ENCODE data around the gene WBP2NL.

Gene WBP2NL

DNA sequence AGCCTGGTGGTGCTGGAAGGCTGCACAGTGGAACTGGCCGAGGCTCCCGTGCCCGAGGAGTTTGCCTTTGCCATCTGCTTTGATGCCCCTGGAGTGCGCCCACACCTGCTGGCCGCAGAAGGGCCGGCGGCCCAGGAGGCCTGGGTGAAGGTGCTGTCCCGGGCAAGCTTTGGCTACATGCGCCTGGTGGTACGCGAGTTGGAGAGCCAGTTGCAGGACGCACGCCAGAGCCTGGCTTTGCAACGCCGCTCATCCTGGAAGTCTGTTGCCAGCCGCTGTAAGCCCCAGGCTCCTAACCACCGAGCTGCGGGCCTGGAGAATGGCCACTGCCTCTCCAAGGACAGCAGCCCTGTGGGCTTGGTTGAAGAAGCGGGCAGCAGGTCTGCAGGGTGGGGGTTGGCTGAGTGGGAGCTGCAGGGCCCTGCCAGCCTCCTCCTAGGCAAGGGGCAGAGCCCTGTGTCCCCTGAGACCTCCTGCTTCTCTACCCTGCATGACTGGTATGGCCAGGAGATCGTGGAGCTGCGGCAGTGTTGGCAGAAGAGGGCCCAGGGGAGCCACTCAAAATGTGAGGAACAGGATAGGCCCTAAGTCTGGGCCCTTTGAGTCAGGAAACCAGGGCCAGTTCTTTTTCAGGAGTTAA lies 79.0 kb downstream of the WBP2NL start:
- H3K36me3 ChIP-seq (replicated peaks; ENCODE audit: low read depth, low read length), result peaks cover 5% of the 10 kb centered on the region
- no peak overlapping the region for H3K4me3 ChIP-seq (ENCODE audit: low read length)
- no peaks in the 10 kb centered on the region for H3K27me3 ChIP-seq (ENCODE audit: low read depth, low read length)
- H3K9me3 ChIP-seq (ENCODE audit: insufficient read depth, low read length), result no peaks in the 10 kb centered on the region
- TF ChIP-seq, protein P1, sequence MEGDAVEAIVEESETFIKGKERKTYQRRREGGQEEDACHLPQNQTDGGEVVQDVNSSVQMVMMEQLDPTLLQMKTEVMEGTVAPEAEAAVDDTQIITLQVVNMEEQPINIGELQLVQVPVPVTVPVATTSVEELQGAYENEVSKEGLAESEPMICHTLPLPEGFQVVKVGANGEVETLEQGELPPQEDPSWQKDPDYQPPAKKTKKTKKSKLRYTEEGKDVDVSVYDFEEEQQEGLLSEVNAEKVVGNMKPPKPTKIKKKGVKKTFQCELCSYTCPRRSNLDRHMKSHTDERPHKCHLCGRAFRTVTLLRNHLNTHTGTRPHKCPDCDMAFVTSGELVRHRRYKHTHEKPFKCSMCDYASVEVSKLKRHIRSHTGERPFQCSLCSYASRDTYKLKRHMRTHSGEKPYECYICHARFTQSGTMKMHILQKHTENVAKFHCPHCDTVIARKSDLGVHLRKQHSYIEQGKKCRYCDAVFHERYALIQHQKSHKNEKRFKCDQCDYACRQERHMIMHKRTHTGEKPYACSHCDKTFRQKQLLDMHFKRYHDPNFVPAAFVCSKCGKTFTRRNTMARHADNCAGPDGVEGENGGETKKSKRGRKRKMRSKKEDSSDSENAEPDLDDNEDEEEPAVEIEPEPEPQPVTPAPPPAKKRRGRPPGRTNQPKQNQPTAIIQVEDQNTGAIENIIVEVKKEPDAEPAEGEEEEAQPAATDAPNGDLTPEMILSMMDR (IDR thresholded peaks at IDR 0.05; ENCODE audit: low read depth, low read length), result no peak
- no peak for TF ChIP-seq EZH2phosphoT487 (IDR thresholded peaks at IDR 0.05; ENCODE audit: low read depth)
- H3K9ac ChIP-seq (ENCODE audit: low read length), result no peak overlapping the region
- no peak overlapping the region for H2AFZ ChIP-seq (ENCODE audit: low read depth, low read length)
- peaks cover 17% of the 10 kb centered on the region for H3K4me1 ChIP-seq (ENCODE audit: low read length)
- H3K4me2 ChIP-seq (ENCODE audit: low read length), result no peak overlapping the region
- no peak overlapping the region for H3K27ac ChIP-seq (ENCODE audit: low read length)
- H4K20me1 ChIP-seq (ENCODE audit: insufficient read depth, low read length), result no peaks in the 10 kb centered on the region
- peaks cover 15% of the 10 kb centered on the region for H3K79me2 ChIP-seq (ENCODE audit: low read length)

Measured in OCI-LY3 (cell line).